Stimulated activated CD8-positive, alpha-beta memory T cell treated with anti-CD3 and anti-CD28 coated beads, Interleukin-2, amount 100 ng/mL, for 1 hour (primary cell): ENCODE results near the gene PEPD.

Experiments
- DNase-seq, 2 donors: peaks; one replicate each; pipeline ENCODE4 v3.0.0-alpha.2; 2020; ENCODE audit warnings: low read depth in 2 of 2

The PEPD gene

DNA sequence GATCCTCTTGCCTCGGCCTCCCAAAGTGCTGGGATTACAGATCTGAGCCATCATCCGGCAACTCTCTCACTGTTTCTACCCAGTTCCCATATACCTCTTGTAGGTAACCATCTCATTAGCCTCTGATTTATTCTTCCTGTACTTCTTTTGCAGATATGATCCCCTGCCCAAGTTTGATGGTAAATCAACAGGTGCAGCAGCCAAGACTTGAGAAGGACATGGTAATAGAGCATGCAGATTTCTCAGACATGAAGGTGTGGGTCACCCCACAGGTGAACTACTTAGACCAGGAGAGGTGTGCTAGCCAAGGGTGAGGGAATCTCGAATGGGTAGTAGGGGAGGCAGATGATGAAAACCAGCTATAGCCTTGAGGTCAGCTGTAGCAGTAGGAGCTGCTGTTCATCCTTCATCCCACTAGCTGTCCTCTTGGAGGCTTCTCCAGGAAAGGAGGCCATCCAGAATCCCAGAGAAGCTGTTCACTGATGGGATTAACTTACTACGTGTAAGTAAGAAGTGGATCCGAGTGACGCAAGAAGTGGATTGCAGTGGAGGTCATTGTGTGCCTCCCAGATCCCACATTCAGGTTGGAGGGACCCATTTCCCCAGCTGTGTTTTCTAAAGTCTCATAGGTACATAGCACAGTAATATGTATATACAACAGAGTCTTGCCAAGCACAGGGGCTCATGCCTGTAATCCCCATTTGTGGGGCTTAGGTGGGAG lies 158.9 kb downstream of the PEPD start:
- no peak for DNase-seq

DNA sequence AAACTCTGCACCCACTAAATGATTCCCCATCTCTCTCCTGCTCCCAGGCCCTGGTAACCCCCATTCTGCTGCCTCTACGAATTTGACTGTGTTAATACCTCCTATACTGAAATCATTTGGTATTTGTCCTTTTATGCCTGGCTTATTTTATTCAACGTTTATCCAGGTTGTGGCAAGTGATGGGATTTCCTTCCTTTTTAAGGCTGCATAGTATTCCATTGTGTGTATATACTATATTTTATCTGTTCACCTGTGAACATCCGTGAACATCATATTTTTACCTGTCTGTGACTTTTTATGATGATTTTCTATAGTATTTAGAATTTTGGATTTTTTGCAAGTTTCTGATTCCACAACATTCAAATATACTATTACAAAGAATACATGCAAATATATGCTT lies 162.0 kb downstream of the PEPD start:
- no peak for DNase-seq

DNA sequence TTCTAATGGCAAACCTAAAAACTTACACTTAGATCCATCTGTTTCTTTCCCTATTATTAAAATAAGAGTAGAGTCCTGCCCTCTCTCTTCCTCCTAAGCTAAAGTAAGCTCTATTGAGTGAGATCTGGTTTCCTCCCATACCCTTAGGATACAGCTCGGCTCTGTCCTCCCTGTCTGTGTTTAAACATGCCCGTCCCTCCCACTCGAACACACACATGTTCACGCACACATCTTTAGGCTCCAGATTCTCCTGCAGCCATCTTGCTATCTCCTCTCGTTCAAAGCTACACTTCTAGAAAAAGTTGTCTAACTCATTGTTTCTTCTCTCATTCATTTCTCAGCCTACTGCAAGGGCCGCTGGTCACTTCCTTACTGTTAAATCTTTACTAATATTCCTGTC lies 163.2 kb downstream of the PEPD start:
- no peak for DNase-seq

GRCh38 chr19:33357556-33357955 lies 164.0 kb downstream of the PEPD start:
- no peak for DNase-seq

DNA sequence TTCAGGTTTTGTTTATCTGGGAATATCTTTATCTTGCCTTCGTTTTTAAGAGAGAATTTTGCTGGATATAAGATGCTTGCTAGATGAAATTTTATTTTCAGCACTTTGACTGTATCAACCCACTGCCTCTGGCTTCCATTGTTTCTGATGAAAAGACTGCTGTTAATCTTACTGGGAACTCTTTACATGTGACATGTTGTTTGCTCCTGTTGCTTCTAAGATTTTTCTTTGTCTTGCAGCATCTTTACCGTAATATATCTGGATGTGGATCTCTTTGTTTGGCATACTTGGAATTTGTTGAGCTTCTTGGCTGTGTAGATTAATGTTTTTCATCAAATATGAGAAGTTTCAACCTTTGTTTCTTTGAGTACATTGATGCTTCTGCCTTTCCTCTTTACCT lies 166.1 kb downstream of the PEPD start:
- DNase-seq, result no peak

DNA sequence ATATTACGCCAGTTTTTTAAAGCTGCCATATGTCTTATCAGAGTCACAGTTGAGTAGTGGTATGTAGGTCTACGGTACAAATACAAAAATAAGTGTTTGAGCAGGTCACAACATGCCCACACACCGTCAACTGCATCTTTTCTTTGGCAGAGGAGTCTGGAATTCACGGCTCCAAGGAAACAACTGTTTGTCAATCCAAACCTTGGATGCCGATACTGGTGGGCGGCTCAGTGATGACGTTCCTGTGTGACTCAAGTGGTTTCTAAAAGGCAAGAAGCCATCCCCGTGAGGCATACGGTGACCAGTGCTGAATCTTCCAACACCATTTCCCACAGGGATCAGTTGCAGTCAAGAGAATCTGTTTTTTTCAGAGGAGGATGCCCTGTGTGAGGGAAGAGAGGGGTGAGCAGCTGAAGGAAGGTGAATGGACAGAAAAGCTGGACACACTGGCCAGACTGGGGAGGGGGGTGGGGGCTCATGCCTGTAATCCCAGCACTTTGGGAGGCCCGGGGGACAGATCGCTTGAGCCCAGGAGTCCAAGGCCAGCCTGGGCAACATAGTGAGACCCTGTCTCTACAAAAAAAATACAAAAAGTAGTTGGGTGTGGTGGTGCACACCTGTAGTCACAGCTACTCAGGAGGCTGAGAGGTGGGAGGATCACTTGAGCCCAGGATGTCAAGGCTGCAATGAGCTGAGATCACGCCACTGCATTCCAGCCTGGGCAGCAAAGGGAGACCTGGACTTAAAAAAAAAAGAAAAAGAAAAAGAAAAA lies 170.9 kb downstream of the PEPD start:
- no peak for DNase-seq

DNA sequence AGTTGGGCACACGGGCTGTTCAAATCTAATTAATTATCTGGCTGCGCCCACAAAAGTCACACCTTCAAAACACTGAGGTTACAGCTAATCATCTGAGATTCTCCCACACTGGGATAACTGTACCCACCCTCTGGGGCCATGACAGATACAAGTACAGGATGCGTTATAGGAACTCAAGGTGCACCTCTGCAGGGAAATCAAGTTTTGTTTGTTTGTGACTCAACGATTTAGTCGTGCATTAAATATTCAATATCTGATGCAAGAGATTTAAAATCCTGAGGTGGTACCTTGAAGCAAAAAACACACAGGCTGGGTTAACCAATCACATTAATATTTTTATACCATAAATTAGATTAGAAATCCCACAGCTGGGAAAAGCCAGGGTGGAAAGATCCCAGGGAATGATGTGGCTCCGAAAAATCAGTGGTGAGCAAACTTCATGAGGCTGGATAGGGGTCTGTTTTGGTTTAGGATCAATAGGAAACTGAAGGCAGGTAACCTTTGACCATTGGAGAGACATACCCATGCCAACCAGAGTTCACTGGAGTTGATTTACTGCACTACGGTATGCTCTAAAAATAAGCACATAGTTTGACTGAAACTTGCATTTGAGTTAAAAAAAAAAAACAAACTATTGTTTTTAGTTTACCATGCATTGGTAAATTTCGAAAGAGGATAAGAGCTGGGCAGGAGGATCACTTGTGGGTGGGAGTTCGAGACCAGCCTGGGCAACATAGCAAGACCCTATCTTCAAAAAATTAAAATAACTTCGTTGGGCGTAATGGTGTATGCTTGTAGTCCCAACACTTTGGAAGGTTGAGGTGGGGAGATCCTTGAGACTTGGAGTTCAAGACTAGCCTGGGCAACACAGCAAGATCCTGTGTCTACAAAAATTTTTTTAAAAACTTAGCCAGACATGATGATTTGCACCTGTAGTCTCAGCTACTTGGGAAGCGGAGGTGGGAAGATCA lies 172.0 kb downstream of the PEPD start:
- no peak for DNase-seq

- no peak for DNase-seq
These were observed 173.1 kb downstream of the PEPD start for GRCh38 chr19:33348301-33349010.

DNA sequence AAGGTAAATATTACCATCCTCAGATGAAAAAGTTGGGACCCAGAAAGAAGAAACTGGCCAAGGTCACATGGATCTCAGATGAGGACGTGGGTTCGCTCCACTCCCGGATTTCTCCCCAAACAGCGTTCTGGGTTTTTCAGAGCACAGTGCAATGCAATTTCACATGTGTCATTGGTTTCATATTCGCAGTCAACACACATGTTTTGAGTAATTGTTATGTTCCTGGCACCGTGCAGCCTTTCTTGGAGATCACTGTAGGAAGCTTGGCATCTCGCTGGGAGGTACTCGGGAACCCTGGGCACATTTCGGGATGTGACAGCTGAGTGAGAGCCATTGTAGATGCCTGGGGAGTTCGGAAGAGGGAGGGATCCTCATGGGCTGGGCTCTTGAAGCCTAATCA lies 174.3 kb downstream of the PEPD start:
- no peak for DNase-seq

GRCh38 chr19:33346665-33347064 lies 174.9 kb downstream of the PEPD start:
- no peak for DNase-seq

DNA sequence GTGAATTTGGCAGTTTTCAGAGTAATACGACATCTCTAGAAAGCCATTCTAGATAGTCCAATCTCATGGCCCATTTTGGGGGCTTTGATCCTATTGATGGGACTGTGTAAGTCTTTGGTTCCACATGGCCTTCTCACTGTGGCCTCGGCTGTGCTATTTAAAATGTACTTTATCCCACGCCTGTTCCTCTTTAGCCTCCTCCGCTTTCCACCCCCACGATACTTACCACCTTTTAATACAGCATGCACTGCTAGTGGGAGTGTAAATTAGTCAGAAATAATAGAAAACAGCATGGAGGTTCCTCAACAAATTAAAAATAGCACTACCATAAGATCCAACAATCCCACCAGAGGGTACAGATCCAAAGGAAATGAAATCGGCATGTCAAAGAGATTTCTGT lies 176.4 kb downstream of the PEPD start:
- DNase-seq, result no peak

GRCh38 chr19:33344573-33344925 lies 177.0 kb downstream of the PEPD start:
- no peak for DNase-seq

GRCh38 chr19:33343859-33344572 lies 177.6 kb downstream of the PEPD start:
- no peak for DNase-seq

DNA sequence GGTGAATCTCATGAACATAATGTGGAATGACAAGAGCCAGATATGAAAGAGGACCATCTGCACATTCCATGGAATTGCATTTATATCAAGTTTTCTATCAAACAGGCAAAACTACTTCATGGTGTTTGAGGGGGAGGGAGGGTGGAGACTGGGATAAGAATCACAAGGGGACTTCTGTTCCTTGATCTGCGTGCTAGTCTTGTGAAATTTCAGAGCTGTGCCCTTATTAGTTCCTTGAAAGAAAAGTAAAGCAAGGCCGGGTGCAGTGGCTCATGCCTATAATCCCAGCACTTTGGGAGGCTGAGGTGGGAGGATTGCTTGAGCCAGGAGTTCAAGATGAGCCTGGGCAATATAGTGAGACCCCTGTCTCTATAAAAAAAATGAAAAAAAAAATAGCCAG lies 178.3 kb downstream of the PEPD start:
- DNase-seq, result no peak

DNA sequence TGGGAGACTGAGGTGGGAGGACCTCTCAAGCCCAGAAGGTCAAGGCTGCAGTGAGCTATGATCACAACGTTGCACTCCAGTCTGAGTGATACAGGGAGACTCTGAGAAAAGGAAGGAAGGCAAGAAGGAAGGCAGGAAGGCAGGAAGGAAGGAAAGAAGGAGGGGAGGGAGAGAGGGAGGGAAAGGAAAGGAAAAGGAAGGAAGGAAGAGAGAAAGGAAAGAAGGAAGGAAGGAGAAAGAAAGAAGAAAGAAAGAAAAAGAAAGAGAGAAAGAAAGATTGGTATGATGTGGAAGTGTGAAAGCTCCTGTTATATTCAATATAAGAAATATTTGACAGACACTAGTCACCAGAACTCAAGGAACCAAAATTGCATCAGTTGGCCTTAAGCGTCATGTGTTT lies 180.6 kb downstream of the PEPD start:
- DNase-seq, result no peak

DNA sequence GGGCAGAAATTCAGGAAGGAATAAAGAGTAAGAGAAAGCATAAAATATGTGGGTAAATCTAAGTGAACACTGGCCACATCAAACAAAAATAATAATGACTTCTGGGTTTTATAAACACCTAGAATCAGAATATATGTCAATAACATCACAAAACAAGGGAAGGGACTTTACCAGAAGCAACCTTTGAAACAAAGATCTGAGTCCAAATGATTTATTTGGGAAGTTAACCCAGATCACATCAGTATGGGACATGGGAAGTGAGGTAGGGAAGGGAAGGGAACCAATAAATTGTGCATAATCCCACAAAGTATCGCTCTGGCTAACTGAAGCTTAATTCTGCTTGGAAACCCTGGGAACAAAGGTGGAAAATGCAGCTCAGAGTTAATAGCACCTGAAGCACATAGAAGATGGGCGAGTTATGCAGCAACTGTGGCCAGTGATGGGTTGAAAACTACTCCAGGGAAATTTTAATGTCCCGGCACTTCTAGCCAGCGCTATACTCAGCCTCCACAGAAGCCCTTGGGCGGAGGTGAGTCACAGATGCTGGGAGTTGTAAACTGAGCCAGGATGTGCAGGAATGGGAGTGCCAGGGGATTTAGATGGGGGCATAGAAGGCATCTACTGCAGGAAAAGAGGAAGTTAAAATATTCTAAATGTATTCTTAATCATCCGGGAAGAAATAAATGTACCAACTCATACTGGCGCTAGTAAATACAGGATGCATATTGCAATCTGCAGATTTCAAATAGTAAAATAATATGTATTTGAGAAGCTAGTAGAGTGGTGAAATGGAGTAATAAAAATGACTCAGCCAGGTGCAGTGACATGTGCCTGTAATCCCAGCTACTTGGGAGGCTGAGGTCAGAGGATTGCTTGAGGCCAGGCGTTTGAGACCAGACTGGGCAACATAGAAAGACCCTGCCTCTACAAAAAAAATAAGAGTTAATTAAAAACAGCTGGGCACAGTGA lies 182.3 kb downstream of the PEPD start:
- DNase-seq, result no peak
